GM12874 (cell line): Measurements from ENCODE around the gene SLMAP.

Source experiments
- TF ChIP-seq, protein P1 (sequence below): IDR thresholded peaks from 2 replicates; pipeline ENCODE4 v1.5.1; 2011; ENCODE audit warnings: low read depth, mild to moderate bottlenecking, control low read depth, low read length, moderate library complexity; ENCODE audit not compliant: insufficient read depth

Gene SLMAP

DNA sequence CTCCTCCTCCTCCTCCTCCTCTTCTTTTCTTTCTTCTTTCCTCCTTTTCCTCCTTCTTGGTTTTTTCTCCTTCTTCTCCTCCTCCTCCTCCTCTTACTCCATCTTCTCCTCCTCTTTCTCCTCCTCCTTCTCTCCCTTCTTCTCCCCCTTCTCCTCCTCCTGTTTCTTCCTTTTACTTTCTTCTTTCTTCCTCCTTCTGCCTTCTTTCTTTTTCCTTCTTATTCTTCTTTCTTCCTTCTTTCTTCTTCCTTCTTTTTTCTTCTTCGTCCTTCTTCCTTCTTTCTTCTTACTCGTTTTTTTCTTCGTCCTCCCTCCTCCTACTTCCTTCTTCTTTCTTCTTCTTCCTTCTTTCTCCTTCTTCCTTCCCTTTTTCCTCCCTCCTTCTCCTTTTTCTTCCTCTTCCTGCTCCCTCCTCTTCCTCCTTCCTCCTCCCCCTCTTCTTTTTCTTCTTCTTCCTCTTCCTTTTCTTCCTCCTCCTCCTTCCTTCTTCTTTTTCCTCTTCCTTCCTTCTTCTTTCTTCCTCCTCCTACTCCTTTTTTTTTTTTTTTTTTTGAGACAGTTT, 92.1 kb downstream of the SLMAP start:
- TF ChIP-seq, protein P1, sequence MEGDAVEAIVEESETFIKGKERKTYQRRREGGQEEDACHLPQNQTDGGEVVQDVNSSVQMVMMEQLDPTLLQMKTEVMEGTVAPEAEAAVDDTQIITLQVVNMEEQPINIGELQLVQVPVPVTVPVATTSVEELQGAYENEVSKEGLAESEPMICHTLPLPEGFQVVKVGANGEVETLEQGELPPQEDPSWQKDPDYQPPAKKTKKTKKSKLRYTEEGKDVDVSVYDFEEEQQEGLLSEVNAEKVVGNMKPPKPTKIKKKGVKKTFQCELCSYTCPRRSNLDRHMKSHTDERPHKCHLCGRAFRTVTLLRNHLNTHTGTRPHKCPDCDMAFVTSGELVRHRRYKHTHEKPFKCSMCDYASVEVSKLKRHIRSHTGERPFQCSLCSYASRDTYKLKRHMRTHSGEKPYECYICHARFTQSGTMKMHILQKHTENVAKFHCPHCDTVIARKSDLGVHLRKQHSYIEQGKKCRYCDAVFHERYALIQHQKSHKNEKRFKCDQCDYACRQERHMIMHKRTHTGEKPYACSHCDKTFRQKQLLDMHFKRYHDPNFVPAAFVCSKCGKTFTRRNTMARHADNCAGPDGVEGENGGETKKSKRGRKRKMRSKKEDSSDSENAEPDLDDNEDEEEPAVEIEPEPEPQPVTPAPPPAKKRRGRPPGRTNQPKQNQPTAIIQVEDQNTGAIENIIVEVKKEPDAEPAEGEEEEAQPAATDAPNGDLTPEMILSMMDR, result no peak

DNA sequence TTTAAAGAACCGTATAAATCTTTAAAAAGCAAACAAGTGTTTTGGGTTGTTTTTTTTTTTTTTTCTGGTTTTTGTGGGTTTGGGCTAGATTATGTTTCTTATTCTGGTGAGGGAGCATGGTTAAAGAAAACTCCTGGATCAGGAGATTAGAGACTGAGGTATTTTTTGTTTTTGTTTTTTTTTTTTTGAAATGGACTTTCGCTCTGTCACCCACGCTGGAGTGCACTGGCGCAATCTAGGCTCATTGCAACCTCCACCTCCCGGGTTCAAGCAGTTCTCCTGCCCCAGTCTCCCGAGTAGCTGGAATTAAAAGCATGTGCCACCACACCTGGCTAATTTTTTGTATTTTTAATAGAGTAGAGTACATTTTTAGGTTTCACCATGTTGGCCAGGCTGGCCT, 95.2 kb downstream of the SLMAP start:
- TF ChIP-seq, protein P1, result no peak

DNA sequence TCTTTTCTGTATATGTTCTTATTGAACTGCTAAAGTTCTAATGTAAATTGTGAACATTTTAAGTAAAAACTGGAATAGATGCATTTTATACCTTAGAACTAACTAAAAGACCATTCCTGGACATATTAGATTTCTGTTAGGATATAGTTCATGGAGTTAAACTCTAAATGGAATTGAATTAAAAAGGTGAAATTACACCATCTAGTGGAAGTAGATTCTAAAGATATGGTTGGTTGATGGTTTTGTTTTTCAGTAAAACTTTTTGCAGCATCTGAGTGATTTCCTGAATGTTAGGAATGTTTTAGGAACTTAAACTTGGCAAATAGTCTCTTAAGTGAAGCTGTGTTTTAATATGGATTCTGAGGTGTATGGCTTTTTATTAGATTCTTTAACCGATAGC, 96.8 kb downstream of the SLMAP start:
- TF ChIP-seq, protein P1, result no peak

DNA sequence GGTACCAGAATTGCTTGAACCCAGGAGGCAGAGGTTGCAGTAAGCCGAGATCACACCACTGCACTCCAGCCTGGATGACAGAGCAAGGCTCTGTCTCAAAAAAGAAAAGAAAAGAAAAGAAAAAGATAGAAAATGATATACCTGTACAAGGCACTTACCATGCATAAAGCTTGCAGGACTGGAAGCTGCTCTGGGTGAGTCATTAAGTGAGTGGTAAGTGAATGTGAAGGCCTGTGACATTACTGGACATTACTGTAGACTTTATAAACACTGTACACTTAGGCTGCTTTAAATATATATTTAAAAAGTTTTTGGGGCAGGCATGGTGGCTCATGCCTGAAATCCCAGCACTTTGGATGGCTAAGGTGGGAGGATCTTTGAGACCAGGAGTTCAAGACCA, 99.2 kb downstream of the SLMAP start:
- TF ChIP-seq, protein P1, result no peak

DNA sequence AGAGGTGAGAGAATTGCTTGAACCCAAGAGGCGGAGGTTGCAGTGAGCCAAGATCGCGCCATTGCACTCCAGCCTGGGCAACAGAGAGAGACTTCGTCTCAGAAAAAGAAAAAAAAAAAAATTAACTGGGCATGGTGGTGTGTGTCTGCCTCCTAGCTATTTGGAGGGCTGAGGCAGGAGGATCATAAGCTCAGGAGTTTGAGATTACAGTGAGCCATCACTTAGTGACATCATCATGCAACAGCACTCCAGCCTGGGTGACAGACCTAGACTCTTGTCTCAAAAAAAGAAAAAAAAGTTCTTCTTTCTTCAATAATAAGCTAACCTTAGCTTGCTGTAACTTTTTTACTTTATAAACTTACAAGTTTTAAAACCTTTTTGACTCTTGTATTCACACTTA, 99.8 kb downstream of the SLMAP start:
- TF ChIP-seq, protein P1, result no peak

DNA sequence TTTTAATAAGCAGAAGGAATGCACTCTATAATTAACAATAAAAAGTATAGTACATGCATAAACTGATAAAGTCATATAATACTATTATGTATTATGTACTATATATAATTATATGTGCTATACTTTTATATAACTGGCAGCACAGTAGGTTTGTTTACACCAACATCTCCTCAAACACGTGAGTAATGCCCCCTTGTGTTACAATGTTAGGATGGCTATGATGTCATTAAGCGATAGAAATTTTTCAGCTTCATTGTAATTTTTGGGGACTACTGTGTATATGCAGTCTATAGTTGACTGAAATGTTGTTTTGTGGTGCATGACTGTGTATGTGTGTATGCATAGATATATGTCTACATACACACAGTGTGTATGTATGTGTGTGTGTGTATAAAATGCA, 100.6 kb downstream of the SLMAP start:
- TF ChIP-seq, protein P1, result no peak

DNA sequence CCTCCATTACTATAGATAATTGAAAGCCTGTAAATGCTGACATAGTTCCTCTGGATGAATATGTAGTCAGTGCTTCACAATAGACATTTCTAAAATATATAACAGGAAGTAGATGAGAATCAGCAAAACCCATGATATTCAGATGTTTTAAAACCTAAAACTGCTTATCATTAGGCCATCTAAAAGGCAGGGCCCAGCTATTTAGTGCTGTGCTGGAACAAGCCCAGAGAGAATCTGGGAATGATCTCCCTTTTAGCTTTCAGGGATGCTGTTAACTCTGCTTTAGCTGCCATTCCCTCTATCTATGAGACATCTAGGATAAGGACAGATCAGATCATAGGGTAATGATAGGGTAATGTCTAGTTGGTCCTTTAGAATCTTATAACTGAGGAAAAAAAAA, 106.8 kb downstream of the SLMAP start:
- TF ChIP-seq, protein P1, result no peak

DNA sequence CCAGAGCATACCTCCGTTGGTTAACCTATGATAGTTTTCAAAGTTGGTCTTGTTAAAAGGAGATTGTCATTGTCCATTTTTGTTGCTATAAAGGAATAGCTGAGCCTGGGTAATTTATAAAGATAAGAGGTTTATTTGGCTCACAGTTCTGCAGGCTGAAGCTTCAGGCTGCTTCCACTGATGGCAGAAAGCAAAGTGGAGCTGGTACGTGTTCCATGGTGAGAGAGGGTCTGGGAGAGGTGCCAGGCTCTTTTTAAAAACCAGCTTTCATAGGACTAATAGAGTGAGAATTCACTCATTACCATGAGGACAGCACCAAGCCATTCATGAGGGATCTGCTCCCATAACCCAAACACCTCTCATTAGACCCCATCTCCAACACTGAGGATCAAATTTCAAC, 107.3 kb downstream of the SLMAP start:
- TF ChIP-seq, protein P1, result no peak
